PC-3 (cell line): Measurements from ENCODE around the gene CMTM6. TPM values are rescaled to one million over a fixed set of nuclear protein-coding genes. Genes with fewer than 3 reads are reported as not detected.
A peak's percentile ranks its signal among the peaks of the same experiment; 100 is the strongest.

Source experiments
- ATAC-seq: fragments of 200-7000 bp; cut with Tn5 transposase; 2 replicates; pipeline ENCODE4 v1.9.1; 2020; ENCODE audit warnings: mild to moderate bottlenecking, moderate library complexity
- BruUV-seq: library from RNA; stranded (reverse); fragments of 400-500 nt; replicated peaks from 2 replicates; lab custom pipeline; 2021; lab: Mats Ljungman, UMichigan
- CTCF ChIA-PET: fragments of 300-600 bp; sonication (Branson Sonifier 250); formaldehyde crosslinking; loops from one replicate; lab custom pipeline; 2022; ENCODE audit warnings: antibody characterized with exemption; lab: Charles Lee
- POLR2A ChIA-PET: fragments of 300-600 bp; sonication (Branson Sonifier 250); formaldehyde crosslinking; loops from one replicate; lab custom pipeline; 2022; ENCODE audit warnings: antibody characterized with exemption; ENCODE audit not compliant: unreplicated experiment; lab: Charles Lee
- DNase-seq: peaks from one replicate; pipeline ENCODE4 v3.0.0-alpha.2; 2015
- H2AFZ ChIP-seq: fragments of 300-600 bp; sonication (generic); 2 replicates; pipeline ENCODE4 v1.6.0; 2016; ENCODE audit warnings: antibody characterized with exemption, low read length
- H3F3A ChIP-seq: fragments of 300-600 bp; sonication (generic); one replicate; pipeline ENCODE4 v1.6.0; 2017; ENCODE audit warnings: antibody characterized with exemption, low read length, control low read depth, mild to moderate bottlenecking; ENCODE audit not compliant: unreplicated experiment
- H3K27ac ChIP-seq: fragments of 300-600 bp; sonication (generic); 2 replicates; pipeline ENCODE4 v1.5.1; 2016; ENCODE audit warnings: mild to moderate bottlenecking, low read length
- H3K27me3 ChIP-seq: fragments of 300-600 bp; sonication (generic); 2 replicates; pipeline ENCODE4 v1.6.1; 2016; ENCODE audit warnings: low read length, mixed read lengths
- H3K36me3 ChIP-seq: fragments of 300-600 bp; sonication (generic); 2 replicates; pipeline ENCODE4 v1.6.1; 2016; ENCODE audit warnings: low read depth, mixed run types, low read length, mixed read lengths
- H3K4me1 ChIP-seq: fragments of 300-600 bp; sonication (generic); 2 replicates; pipeline ENCODE4 v1.5.1; 2016; ENCODE audit warnings: low read length; ENCODE audit not compliant: insufficient read depth
- H3K4me2 ChIP-seq: fragments of 300-600 bp; sonication (generic); 2 replicates; pipeline ENCODE4 v1.6.0; 2016; ENCODE audit warnings: low read length
- H3K4me3 ChIP-seq: fragments of 300-600 bp; sonication (generic); 2 replicates; pipeline ENCODE4 v1.5.1; 2016; ENCODE audit warnings: mild to moderate bottlenecking, low read length, mixed read lengths
- H3K79me2 ChIP-seq: fragments of 300-600 bp; sonication (generic); 2 replicates; pipeline ENCODE4 v1.6.1; 2017; ENCODE audit warnings: low read length, mixed read lengths
- H3K9ac ChIP-seq: fragments of 300-600 bp; sonication (generic); 2 replicates; pipeline ENCODE4 v1.6.0; 2016; ENCODE audit warnings: mild to moderate bottlenecking, low read length
- H3K9me2 ChIP-seq: fragments of 300-600 bp; sonication (generic); replicated peaks from 2 replicates; pipeline ENCODE4 v1.6.1; 2016; ENCODE audit warnings: mixed run types, low read length, mixed read lengths
- H3K9me3 ChIP-seq: fragments of 300-600 bp; sonication (generic); 2 replicates; pipeline ENCODE4 v1.6.1; 2016; ENCODE audit warnings: low read length, mixed read lengths
- H4K20me1 ChIP-seq: fragments of 300-600 bp; sonication (generic); 2 replicates; pipeline ENCODE4 v1.6.1; 2016; ENCODE audit warnings: low read length, mixed read lengths
- CTCF ChIP-seq: fragments of 300-600 bp; sonication (generic); conservative IDR thresholded peaks from 2 replicates; pipeline ENCODE4 v1.5.1; 2017; ENCODE audit warnings: antibody characterized with exemption, low read depth, mild to moderate bottlenecking, low read length
- EZH2 ChIP-seq: fragments of 300-600 bp; sonication (generic); IDR thresholded peaks from one replicate; pipeline ENCODE4 v1.6.1; 2017; ENCODE audit warnings: antibody characterized with exemption, mild to moderate bottlenecking, low read length; ENCODE audit not compliant: unreplicated experiment
- EZH2phosphoT487 ChIP-seq: fragments of 300-600 bp; sonication (generic); IDR thresholded peaks from 2 replicates; pipeline ENCODE4 v1.6.1; 2018; ENCODE audit warnings: mild to moderate bottlenecking, antibody characterized with exemption, low read length, borderline replicate concordance
- intact Hi-C: fragments of 100-400 bp; cut with micrococcal nuclease; formaldehyde crosslinking; loops from 2 replicates; pipeline ENCODE4 v1.9.0; 2023
- total RNA-seq: library from RNA; depleted of rRNA; stranded (reverse); fragments of >200 nt; gene quantifications from 2 replicates; pipeline ENCODE4 v1.2.3, GENCODE V29; 2014

CMTM6 gene
- total RNA-seq, 1 experiment from 2014 or later = 67.4 TPM

DNA sequence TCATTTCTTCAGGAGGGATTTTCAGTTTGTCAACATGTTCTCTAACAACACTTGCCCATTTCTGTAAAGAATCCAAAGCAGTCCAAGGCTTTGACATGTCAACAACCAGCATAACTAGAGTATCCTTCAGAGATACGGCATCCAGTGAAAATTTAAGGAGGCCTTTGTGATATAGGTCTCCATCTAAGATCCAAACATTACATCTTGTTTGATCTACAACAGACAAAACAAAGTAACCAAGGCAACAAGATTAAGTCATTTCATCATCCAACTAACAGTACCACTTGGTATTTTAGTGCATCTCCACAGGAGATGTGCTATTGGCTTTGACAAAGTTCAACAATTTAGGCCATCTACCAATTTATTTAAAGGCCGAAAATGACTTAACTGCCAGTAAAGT, 42.2 kb upstream of the CMTM6 start:
- Histone ChIP-seq H3K27me3 (no peaks in the 10 kb centered on the region), H3F3A (no peaks in the 10 kb centered on the region), H3K27ac (no peak overlapping the region), H3K4me1 (no peaks in the 10 kb centered on the region), H3K9ac (no peak overlapping the region), H2AFZ (no peak overlapping the region), H3K9me3 (no peaks in the 10 kb centered on the region), H4K20me1 (peaks cover 18% of the 10 kb centered on the region), H3K36me3 (peaks cover 10% of the 10 kb centered on the region; the same call in 1 of the 2 replicates), H3K9me2 (no peaks in the 10 kb centered on the region), H3K4me3 (no peak overlapping the region), H3K4me2 (no peak overlapping the region), H3K79me2 (peaks cover 49% of the 10 kb centered on the region)
- ATAC-seq (no peak), DNase-seq (no peak)
- POLR2A ChIA-PET = no interaction called here
- TF ChIP-seq EZH2 (no peak), EZH2phosphoT487 (no peak), CTCF (no peak)
- CTCF ChIA-PET = no interaction called here
- TSS peak; percentile 17 for BruUV-seq
- intact Hi-C loops = no loop called here

- Histone ChIP-seq H3K79me2 (peaks cover 30% of the 10 kb centered on the region), H3K4me3 (no peak overlapping the region), H3K9ac (no peak overlapping the region), H3F3A (no peaks in the 10 kb centered on the region), H3K27me3 (no peaks in the 10 kb centered on the region), H2AFZ (no peak overlapping the region), H3K36me3 (peaks cover 10% of the 10 kb centered on the region; the same call in 1 of the 2 replicates), H3K27ac (no peak overlapping the region), H3K9me2 (no peaks in the 10 kb centered on the region), H3K9me3 (no peaks in the 10 kb centered on the region), H4K20me1 (peaks cover 9% of the 10 kb centered on the region), H3K4me1 (no peaks in the 10 kb centered on the region), H3K4me2 (no peak overlapping the region)
- TF ChIP-seq EZH2 (no peak), CTCF (no peak)
- POLR2A ChIA-PET = no interaction called here
- intact Hi-C loops = no loop called here
- CTCF ChIA-PET = no interaction called here
- DNase-seq (no peak), ATAC-seq (no peak)
- BruUV-seq = no TSS peak
Measured at GRCh38 chr3:32542807-32543206, 40.2 kb upstream of the CMTM6 start.

GRCh38 chr3:32540899-32541298, 38.2 kb upstream of the CMTM6 start:
- ATAC-seq (no peak), DNase-seq (no peak)
- no peaks in the 10 kb centered on the region for H3K9me3 ChIP-seq
- no TSS peak for BruUV-seq
- no peak overlapping the region for H3K27ac ChIP-seq
- H3F3A ChIP-seq = no peaks in the 10 kb centered on the region
- peaks cover 15% of the 10 kb centered on the region for H3K36me3 ChIP-seq
- ChIA-PET CTCF (no interaction called here), POLR2A (no interaction called here)
- no peaks in the 10 kb centered on the region for H3K4me1 ChIP-seq
- no peak overlapping the region for H2AFZ ChIP-seq
- intact Hi-C loops = no loop called here
- TF ChIP-seq CTCF = no peak
- TF ChIP-seq EZH2phosphoT487 = no peak
- TF ChIP-seq EZH2 = no peak
- no peak overlapping the region for H3K4me2 ChIP-seq
- H3K9ac ChIP-seq = no peak overlapping the region
- H3K4me3 ChIP-seq = no peak overlapping the region
- peaks cover 4% of the 10 kb centered on the region for H4K20me1 ChIP-seq
- H3K79me2 ChIP-seq = peaks cover 14% of the 10 kb centered on the region
- H3K9me2 ChIP-seq = no peaks in the 10 kb centered on the region
- H3K27me3 ChIP-seq = no peaks in the 10 kb centered on the region
